ENCODE results near the gene SHQ1.

DNA sequence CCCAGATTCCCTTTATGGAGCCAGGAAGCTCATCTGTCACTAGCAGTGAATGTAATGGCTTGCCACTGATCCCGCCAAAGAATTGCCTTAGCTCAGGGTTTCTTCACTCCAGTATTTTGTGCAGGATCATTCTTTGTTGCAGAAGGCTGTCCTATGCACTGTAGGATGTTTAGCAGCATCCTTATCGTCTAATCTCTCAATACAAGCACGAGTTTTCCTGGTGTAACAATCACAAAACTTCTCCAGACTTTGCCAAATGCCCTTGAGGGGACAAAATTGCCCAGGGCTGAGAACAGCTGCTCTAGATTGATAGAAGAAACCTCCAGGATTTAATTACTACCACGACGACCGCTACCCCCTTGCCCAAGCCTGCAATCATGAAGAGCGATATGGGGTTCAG lies 6.8 kb upstream of the SHQ1 start:
- TF ChIP-seq, protein P1, sequence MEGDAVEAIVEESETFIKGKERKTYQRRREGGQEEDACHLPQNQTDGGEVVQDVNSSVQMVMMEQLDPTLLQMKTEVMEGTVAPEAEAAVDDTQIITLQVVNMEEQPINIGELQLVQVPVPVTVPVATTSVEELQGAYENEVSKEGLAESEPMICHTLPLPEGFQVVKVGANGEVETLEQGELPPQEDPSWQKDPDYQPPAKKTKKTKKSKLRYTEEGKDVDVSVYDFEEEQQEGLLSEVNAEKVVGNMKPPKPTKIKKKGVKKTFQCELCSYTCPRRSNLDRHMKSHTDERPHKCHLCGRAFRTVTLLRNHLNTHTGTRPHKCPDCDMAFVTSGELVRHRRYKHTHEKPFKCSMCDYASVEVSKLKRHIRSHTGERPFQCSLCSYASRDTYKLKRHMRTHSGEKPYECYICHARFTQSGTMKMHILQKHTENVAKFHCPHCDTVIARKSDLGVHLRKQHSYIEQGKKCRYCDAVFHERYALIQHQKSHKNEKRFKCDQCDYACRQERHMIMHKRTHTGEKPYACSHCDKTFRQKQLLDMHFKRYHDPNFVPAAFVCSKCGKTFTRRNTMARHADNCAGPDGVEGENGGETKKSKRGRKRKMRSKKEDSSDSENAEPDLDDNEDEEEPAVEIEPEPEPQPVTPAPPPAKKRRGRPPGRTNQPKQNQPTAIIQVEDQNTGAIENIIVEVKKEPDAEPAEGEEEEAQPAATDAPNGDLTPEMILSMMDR (IDR thresholded peaks at IDR 0.05) = no peak
- TF ChIP-seq POLR2A (IDR thresholded peaks at IDR 0.05) = no peak
